HepG2 (cell line): ENCODE results near the gene UBFD1. TPM values are rescaled to one million over a fixed set of nuclear protein-coding genes. Genes with fewer than 3 reads are reported as not detected.

Experiments used
- CC2D1A ChIP-seq: sonication (generic); formaldehyde crosslinking; IDR thresholded peaks from 2 replicates; pipeline ENCODE4 v1.8.1; 2023; ENCODE audit warnings: mild to moderate bottlenecking, missing genetic modification reagents
- CENPX ChIP-seq: sonication (generic); formaldehyde crosslinking; IDR thresholded peaks from 2 replicates; pipeline ENCODE4 v1.9.0; 2021; ENCODE audit warnings: mild to moderate bottlenecking, missing genetic modification reagents, moderate library complexity
- HCFC1 ChIP-seq: fragments of 150-350 bp; IDR thresholded peaks from 2 replicates; pipeline ENCODE4 v1.6.1; 2014; ENCODE audit warnings: low read depth, low read length
- RFX1 ChIP-seq: fragments of 450-650 bp; IDR thresholded peaks from 2 replicates; pipeline ENCODE4 v1.6.1; 2017
- ZNF343 ChIP-seq: sonication (generic); formaldehyde crosslinking; IDR thresholded peaks from 2 replicates; pipeline ENCODE4 v1.4.0; 2020; ENCODE audit warnings: mild to moderate bottlenecking, missing genetic modification reagents
- ZNF441 ChIP-seq: sonication (generic); formaldehyde crosslinking; IDR thresholded peaks from 2 replicates; pipeline ENCODE4 v1.7.0; 2021; ENCODE audit warnings: missing genetic modification reagents, borderline replicate concordance
- ZNF747 ChIP-seq: sonication (generic); formaldehyde crosslinking; IDR thresholded peaks from 2 replicates; pipeline ENCODE4 v1.8.1; 2023; ENCODE audit warnings: missing genetic modification reagents, mild to moderate bottlenecking, borderline replicate concordance
- polyA plus RNA-seq, 8 experiments: library from polyadenylated mRNA; depleted of rRNA in 3 of 8; stranded (reverse) in 7 of 8; unstranded in 1 of 8; fragments of >200 nt; fragmentation: Illumina TruSeq in 4 of 8; extraction: Trizol in 4 of 8; gene quantifications; 2 replicates each; pipeline versions ENCODE4 v1.2.1 to v1.2.3, GENCODE V29; 2011 to 2016; ENCODE audit warnings: low read depth in 4 of 8, missing spikeins in 1 of 8, mixed read lengths in 1 of 8; ENCODE audit not compliant: insufficient read depth in 1 of 8
- total RNA-seq, 5 experiments: library from RNA; depleted of rRNA; stranded (reverse); fragments of >200 nt; fragmentation: Illumina TruSeq; extraction: Trizol; gene quantifications; 2 replicates each; pipeline ENCODE4 v1.2.3, GENCODE V29; 2016; ENCODE audit warnings: low read depth in 1 of 5
- TF ChIP-seq, protein P1 (sequence below): sonication (generic); formaldehyde crosslinking; IDR thresholded peaks from 2 replicates; pipeline ENCODE4 v1.5.0; 2020; ENCODE audit warnings: missing genetic modification reagents, mild to moderate bottlenecking, borderline replicate concordance
- TF ChIP-seq, protein P2 (sequence below): sonication (generic); formaldehyde crosslinking; conservative IDR thresholded peaks from 2 replicates; pipeline ENCODE4 v1.8.0; 2022; ENCODE audit warnings: mild to moderate bottlenecking, moderate library complexity, missing genetic modification reagents
- TF ChIP-seq, protein P3 (sequence below): IDR thresholded peaks from 2 replicates; pipeline ENCODE4 v1.4.0; 2020; ENCODE audit warnings: mild to moderate bottlenecking, missing genetic modification reagents

The UBFD1 gene
- total and polyA plus RNA-seq, 2 of the 13 experiments (the other 11 are each of a cell fraction or from before 2014, with no cell fraction given) = 100 to 111 TPM

DNA sequence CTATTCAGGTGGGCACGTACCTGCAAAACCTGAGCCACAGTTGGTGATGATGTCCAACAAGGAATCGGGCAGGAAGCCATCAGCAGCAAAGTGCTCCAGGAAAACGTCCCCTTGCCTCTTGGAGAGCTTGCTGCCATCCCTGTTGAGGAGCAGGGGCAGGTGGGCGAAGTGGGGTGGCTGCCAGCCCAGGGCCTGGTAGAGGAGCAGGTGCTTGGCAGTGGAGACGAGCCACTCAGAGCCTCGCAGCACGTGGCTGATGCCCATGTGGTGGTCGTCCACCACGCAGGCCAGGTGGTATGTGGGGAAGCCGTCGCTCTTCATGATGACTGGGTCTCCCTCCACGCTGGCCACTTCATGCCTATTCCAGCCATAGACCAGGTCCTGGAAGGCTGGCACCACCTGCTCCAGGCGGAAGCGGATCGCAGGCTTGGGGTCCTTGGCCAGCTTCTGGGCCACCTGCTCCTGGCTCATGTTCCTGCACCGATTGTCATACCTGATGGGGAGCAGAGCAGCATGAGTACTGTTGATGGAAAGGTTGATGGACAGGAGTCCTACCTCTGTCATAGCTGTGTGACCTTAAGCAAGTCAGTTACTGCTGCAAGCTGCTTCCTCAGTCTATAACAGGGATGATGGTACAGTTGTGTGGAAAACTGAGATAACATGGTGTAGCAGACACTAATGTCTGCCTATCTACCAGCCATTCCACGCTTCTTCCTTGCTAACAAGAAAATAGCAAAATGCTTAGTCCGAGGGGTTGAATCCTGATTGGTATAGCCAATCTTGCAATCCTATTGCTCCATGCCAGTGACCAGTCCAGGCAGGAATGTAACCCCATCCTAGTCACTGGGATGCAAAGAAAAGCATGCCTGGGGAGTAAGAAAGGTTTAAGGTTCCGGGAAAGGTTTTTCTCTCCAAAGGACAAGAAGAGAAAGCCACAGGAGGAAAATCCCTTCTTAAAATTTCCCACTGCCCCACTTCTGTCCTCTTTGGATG lies 22.4 kb upstream of the UBFD1 start (continued):
- TF ChIP-seq ZNF441 (CRISPR knock-in tag) = no peak
- no peak for TF ChIP-seq HCFC1
- no peak for TF ChIP-seq RFX1
- TF ChIP-seq ZNF747 (CRISPR knock-in tag) = no peak
- TF ChIP-seq, protein P1, sequence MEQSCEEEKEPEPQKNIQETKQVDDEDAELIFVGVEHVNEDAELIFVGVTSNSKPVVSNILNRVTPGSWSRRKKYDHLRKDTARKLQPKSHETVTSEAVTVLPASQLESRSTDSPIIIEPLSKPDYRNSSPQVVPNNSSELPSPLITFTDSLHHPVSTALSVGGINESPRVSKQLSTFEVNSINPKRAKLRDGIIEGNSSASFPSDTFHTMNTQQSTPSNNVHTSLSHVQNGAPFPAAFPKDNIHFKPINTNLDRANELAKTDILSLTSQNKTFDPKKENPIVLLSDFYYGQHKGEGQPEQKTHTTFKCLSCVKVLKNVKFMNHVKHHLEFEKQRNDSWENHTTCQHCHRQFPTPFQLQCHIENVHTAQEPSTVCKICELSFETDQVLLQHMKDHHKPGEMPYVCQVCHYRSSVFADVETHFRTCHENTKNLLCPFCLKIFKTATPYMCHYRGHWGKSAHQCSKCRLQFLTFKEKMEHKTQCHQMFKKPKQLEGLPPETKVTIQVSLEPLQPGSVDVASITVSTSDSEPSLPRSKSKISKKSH (CRISPR knock-in tag) = peak; percentile 73; the same call in 1 of the 2 replicates
- TF ChIP-seq, protein P2, sequence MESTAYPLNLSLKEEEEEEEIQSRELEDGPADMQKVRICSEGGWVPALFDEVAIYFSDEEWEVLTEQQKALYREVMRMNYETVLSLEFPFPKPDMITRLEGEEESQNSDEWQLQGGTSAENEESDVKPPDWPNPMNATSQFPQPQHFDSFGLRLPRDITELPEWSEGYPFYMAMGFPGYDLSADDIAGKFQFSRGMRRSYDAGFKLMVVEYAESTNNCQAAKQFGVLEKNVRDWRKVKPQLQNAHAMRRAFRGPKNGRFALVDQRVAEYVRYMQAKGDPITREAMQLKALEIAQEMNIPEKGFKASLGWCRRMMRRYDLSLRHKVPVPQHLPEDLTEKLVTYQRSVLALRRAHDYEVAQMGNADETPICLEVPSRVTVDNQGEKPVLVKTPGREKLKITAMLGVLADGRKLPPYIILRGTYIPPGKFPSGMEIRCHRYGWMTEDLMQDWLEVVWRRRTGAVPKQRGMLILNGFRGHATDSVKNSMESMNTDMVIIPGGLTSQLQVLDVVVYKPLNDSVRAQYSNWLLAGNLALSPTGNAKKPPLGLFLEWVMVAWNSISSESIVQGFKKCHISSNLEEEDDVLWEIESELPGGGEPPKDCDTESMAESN (CRISPR knock-in tag) = no peak
- no peak for TF ChIP-seq ZNF343 (CRISPR knock-in tag)
- no peak for TF ChIP-seq CC2D1A (CRISPR knock-in tag)
- TF ChIP-seq CENPX (CRISPR knock-in tag) = no peak
- TF ChIP-seq, protein P3, sequence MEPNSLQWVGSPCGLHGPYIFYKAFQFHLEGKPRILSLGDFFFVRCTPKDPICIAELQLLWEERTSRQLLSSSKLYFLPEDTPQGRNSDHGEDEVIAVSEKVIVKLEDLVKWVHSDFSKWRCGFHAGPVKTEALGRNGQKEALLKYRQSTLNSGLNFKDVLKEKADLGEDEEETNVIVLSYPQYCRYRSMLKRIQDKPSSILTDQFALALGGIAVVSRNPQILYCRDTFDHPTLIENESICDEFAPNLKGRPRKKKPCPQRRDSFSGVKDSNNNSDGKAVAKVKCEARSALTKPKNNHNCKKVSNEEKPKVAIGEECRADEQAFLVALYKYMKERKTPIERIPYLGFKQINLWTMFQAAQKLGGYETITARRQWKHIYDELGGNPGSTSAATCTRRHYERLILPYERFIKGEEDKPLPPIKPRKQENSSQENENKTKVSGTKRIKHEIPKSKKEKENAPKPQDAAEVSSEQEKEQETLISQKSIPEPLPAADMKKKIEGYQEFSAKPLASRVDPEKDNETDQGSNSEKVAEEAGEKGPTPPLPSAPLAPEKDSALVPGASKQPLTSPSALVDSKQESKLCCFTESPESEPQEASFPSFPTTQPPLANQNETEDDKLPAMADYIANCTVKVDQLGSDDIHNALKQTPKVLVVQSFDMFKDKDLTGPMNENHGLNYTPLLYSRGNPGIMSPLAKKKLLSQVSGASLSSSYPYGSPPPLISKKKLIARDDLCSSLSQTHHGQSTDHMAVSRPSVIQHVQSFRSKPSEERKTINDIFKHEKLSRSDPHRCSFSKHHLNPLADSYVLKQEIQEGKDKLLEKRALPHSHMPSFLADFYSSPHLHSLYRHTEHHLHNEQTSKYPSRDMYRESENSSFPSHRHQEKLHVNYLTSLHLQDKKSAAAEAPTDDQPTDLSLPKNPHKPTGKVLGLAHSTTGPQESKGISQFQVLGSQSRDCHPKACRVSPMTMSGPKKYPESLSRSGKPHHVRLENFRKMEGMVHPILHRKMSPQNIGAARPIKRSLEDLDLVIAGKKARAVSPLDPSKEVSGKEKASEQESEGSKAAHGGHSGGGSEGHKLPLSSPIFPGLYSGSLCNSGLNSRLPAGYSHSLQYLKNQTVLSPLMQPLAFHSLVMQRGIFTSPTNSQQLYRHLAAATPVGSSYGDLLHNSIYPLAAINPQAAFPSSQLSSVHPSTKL = no peak
